HepG2 (cell line): ENCODE measurements around the gene UQCR11. TPM values are rescaled to one million over a fixed set of nuclear protein-coding genes. Genes with fewer than 3 reads are reported as not detected.

Experiments
- ATAC-seq: fragments of 200-7000 bp; cut with Tn5 transposase; 3 replicates; pipeline ENCODE4 v1.9.1; 2020; ENCODE audit warnings: mild to moderate bottlenecking, moderate library complexity
- BruUV-seq: library from RNA; stranded (reverse); fragments of 400-500 nt; replicated peaks from 2 replicates; lab custom pipeline; 2021; lab: Mats Ljungman, UMichigan
- CTCF ChIA-PET: fragments of 300-600 bp; formaldehyde crosslinking; extraction: SDS; loops from one replicate; lab custom pipeline; 2021; ENCODE audit warnings: low total read pairs, inconsistent platforms, low intra/inter-chr PET ratio; lab: Yijun Ruan, JAX
- POLR2A ChIA-PET: fragments of 350-600 bp; sonication (Branson Sonifier 250); formaldehyde crosslinking; loops from one replicate; lab custom pipeline; 2020; ENCODE audit warnings: antibody characterized with exemption, inconsistent platforms; lab: Yijun Ruan, JAX
- DNase-seq: peaks from one replicate; pipeline ENCODE4 v3.0.0-alpha.2; 2015; ENCODE audit warnings: low spot score
- FAIRE-seq: peaks from 3 replicates; lab custom pipeline; 2011; peaks lifted over from hg19 to GRCh38; lab: Jason Lieb, UNC
- H2AFZ ChIP-seq: one replicate; pipeline ENCODE4 v1.6.1; 2011; ENCODE audit warnings: low read length, inconsistent platforms
- H3K27ac ChIP-seq: fragments of 300-600 bp; 3 replicates; pipeline ENCODE4 v1.8.0; 2011; ENCODE audit warnings: mixed run types, mild to moderate bottlenecking, mixed read lengths, low read length, inconsistent platforms; ENCODE audit not compliant: insufficient read depth; ENCODE audit errors: extremely low read length
- H3K27me3 ChIP-seq, 2 experiments: fragments of 200-600 bp in 1 of 2; 2 replicates in 1 of 2; 3 replicates in 1 of 2; pipeline versions ENCODE4 v1.6.0 to v1.8.0; 2011; ENCODE audit warnings: low read length in 2 of 2, mild to moderate bottlenecking in 2 of 2, moderate library complexity in 2 of 2, inconsistent platforms in 1 of 2; ENCODE audit not compliant: insufficient read depth in 2 of 2, control insufficient read depth in 1 of 2
- H3K36me3 ChIP-seq, 2 experiments: fragments of 200-600 bp in 1 of 2; replicated peaks in 1 of 2; 2 replicates in 1 of 2; 3 replicates in 1 of 2; pipeline versions ENCODE4 v1.5.1 to v1.8.0; 2011; ENCODE audit warnings: low read length in 2 of 2, inconsistent platforms in 1 of 2; ENCODE audit not compliant: insufficient read depth in 2 of 2, control insufficient read depth in 1 of 2
- H3K4me1 ChIP-seq: 2 replicates; pipeline ENCODE4 v1.5.1; 2012; ENCODE audit warnings: low read length, inconsistent platforms; ENCODE audit not compliant: insufficient read depth
- H3K4me2 ChIP-seq: 2 replicates; pipeline ENCODE4 v1.6.0; 2011; ENCODE audit warnings: low read depth, low read length, inconsistent platforms
- H3K4me3 ChIP-seq, 3 experiments: fragments of 200-600 bp in 1 of 3; sonication (generic), shearing (Covaris generic) in 1 of 3; replicated peaks in 1 of 3; 2 replicates each; pipeline ENCODE4 v1.5.1; 2011 to 2016; ENCODE audit warnings: low read length in 3 of 3, inconsistent platforms in 2 of 3, low read depth in 2 of 3, mild to moderate bottlenecking in 2 of 3, control low read depth in 1 of 3, mixed read lengths in 1 of 3; ENCODE audit not compliant: insufficient read depth in 1 of 3
- H3K79me2 ChIP-seq: one replicate; pipeline ENCODE4 v1.6.1; 2011; ENCODE audit warnings: low read length, inconsistent platforms; ENCODE audit not compliant: insufficient read depth
- H3K9ac ChIP-seq: 2 replicates; pipeline ENCODE4 v1.6.0; 2011; ENCODE audit warnings: mild to moderate bottlenecking, low read depth, low read length, inconsistent platforms; ENCODE audit not compliant: insufficient read depth
- H3K9me3 ChIP-seq: 2 replicates; pipeline ENCODE4 v1.5.1; 2012; ENCODE audit warnings: mild to moderate bottlenecking, low read length
- H4K20me1 ChIP-seq: 2 replicates; pipeline ENCODE4 v1.6.0; 2011; ENCODE audit warnings: inconsistent platforms, mild to moderate bottlenecking, low read length, moderate library complexity; ENCODE audit not compliant: insufficient read depth
- AGO2 ChIP-seq: fragments of 200-400 bp; formaldehyde crosslinking; optimal IDR thresholded peaks from 2 replicates; pipeline ENCODE3; 2017; ENCODE audit warnings: mild to moderate bottlenecking, low read depth, low read length, moderate library complexity
- HOXA3 ChIP-seq: sonication (generic); formaldehyde crosslinking; IDR thresholded peaks from 2 replicates; pipeline ENCODE4 v1.5.0; 2020; ENCODE audit warnings: missing genetic modification reagents
- ONECUT2 ChIP-seq: sonication (generic); formaldehyde crosslinking; IDR thresholded peaks from 2 replicates; pipeline ENCODE4 v1.4.0; 2020; ENCODE audit warnings: missing genetic modification reagents
- PPARG ChIP-seq: conservative IDR thresholded peaks from 2 replicates; pipeline ENCODE4 v1.6.1; 2016; ENCODE audit warnings: missing biosample characterization, missing genetic modification reagents
- TCF7L2 ChIP-seq: IDR thresholded peaks from 2 replicates; pipeline ENCODE4 v1.6.1; 2011; ENCODE audit warnings: mild to moderate bottlenecking, low read depth, low read length, moderate library complexity
- ZNF12 ChIP-seq: sonication (generic); formaldehyde crosslinking; IDR thresholded peaks from 2 replicates; pipeline ENCODE4 v1.5.0; 2020; ENCODE audit warnings: missing genetic modification reagents
- WGBS: methylation state at CpG from one replicate; pipeline ENCODE4 v1.1.6; 2017; ENCODE audit warnings: low lambda C conversion rate; 5-methylcytosine and 5-hydroxymethylcytosine counted together
- in situ Hi-C: cut with HindIII; loops from 2 replicates; pipeline ENCODE4 v1.10.0; 2017; ENCODE audit warnings: low pct_unique_long_range_greater_than_20kb; ENCODE audit not compliant: extremely low pct_ligation_motif_present
- intact Hi-C: fragments of 100-400 bp; cut with micrococcal nuclease; formaldehyde crosslinking; loops from one replicate; pipeline ENCODE4 v1.10.0; 2022; ENCODE audit not compliant: unreplicated experiment
- polyA plus RNA-seq, 8 experiments: library from polyadenylated mRNA; depleted of rRNA in 3 of 8; stranded (reverse) in 7 of 8; unstranded in 1 of 8; fragments of >200 nt; fragmentation: Illumina TruSeq in 4 of 8; extraction: Trizol in 4 of 8; gene quantifications; 2 replicates each; pipeline versions ENCODE4 v1.2.1 to v1.2.3, GENCODE V29; 2011 to 2016; ENCODE audit warnings: low read depth in 4 of 8, missing spikeins in 1 of 8, mixed read lengths in 1 of 8; ENCODE audit not compliant: insufficient read depth in 1 of 8
- total RNA-seq, 5 experiments: library from RNA; depleted of rRNA; stranded (reverse); fragments of >200 nt; fragmentation: Illumina TruSeq; extraction: Trizol; gene quantifications; 2 replicates each; pipeline ENCODE4 v1.2.3, GENCODE V29; 2016; ENCODE audit warnings: low read depth in 1 of 5
- TF ChIP-seq, protein P1 (sequence below): sonication (generic); formaldehyde crosslinking; IDR thresholded peaks from 2 replicates; pipeline ENCODE4 v1.9.0; 2021; ENCODE audit warnings: missing genetic modification reagents, mild to moderate bottlenecking, borderline replicate concordance
- TF ChIP-seq, protein P2 (sequence below): sonication (generic); formaldehyde crosslinking; IDR thresholded peaks from 2 replicates; pipeline ENCODE4 v1.9.0; 2021; ENCODE audit warnings: mild to moderate bottlenecking, missing genetic modification reagents

Gene UQCR11
- total and polyA plus RNA-seq, 2 of the 13 experiments (the other 11 are each of a cell fraction or from before 2014, with no cell fraction given), result 125 to 214 TPM

DNA sequence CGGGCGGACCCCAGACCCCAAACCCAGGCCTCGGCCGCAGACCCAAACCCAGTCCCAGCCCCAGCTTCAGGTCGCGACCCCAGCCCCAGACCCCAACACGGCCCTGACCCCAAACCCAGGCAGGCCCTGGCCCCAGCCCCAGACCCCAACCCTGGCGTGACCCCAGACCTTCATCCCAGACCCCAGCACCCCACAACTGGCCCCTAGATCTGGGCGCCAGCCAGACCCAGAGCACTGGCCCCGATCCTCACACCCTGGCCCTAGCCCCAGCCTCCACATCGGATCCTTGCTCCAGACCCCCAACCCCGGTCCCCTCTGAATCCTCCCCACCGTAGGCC, 20.1 kb downstream of the UQCR11 start (continued):
- TF ChIP-seq, protein P1, sequence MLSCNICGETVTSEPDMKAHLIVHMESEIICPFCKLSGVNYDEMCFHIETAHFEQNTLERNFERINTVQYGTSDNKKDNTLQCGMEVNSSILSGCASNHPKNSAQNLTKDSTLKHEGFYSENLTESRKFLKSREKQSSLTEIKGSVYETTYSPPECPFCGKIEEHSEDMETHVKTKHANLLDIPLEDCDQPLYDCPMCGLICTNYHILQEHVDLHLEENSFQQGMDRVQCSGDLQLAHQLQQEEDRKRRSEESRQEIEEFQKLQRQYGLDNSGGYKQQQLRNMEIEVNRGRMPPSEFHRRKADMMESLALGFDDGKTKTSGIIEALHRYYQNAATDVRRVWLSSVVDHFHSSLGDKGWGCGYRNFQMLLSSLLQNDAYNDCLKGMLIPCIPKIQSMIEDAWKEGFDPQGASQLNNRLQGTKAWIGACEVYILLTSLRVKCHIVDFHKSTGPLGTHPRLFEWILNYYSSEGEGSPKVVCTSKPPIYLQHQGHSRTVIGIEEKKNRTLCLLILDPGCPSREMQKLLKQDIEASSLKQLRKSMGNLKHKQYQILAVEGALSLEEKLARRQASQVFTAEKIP, result no peak
- TF ChIP-seq ONECUT2 (CRISPR knock-in tag), result no peak
- TF ChIP-seq, protein P2, sequence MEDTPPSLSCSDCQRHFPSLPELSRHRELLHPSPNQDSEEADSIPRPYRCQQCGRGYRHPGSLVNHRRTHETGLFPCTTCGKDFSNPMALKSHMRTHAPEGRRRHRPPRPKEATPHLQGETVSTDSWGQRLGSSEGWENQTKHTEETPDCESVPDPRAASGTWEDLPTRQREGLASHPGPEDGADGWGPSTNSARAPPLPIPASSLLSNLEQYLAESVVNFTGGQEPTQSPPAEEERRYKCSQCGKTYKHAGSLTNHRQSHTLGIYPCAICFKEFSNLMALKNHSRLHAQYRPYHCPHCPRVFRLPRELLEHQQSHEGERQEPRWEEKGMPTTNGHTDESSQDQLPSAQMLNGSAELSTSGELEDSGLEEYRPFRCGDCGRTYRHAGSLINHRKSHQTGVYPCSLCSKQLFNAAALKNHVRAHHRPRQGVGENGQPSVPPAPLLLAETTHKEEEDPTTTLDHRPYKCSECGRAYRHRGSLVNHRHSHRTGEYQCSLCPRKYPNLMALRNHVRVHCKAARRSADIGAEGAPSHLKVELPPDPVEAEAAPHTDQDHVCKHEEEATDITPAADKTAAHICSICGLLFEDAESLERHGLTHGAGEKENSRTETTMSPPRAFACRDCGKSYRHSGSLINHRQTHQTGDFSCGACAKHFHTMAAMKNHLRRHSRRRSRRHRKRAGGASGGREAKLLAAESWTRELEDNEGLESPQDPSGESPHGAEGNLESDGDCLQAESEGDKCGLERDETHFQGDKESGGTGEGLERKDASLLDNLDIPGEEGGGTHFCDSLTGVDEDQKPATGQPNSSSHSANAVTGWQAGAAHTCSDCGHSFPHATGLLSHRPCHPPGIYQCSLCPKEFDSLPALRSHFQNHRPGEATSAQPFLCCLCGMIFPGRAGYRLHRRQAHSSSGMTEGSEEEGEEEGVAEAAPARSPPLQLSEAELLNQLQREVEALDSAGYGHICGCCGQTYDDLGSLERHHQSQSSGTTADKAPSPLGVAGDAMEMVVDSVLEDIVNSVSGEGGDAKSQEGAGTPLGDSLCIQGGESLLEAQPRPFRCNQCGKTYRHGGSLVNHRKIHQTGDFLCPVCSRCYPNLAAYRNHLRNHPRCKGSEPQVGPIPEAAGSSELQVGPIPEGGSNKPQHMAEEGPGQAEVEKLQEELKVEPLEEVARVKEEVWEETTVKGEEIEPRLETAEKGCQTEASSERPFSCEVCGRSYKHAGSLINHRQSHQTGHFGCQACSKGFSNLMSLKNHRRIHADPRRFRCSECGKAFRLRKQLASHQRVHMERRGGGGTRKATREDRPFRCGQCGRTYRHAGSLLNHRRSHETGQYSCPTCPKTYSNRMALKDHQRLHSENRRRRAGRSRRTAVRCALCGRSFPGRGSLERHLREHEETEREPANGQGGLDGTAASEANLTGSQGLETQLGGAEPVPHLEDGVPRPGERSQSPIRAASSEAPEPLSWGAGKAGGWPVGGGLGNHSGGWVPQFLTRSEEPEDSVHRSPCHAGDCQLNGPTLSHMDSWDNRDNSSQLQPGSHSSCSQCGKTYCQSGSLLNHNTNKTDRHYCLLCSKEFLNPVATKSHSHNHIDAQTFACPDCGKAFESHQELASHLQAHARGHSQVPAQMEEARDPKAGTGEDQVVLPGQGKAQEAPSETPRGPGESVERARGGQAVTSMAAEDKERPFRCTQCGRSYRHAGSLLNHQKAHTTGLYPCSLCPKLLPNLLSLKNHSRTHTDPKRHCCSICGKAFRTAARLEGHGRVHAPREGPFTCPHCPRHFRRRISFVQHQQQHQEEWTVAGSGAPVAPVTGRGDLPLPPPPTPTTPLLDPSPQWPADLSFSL, result no peak

DNA sequence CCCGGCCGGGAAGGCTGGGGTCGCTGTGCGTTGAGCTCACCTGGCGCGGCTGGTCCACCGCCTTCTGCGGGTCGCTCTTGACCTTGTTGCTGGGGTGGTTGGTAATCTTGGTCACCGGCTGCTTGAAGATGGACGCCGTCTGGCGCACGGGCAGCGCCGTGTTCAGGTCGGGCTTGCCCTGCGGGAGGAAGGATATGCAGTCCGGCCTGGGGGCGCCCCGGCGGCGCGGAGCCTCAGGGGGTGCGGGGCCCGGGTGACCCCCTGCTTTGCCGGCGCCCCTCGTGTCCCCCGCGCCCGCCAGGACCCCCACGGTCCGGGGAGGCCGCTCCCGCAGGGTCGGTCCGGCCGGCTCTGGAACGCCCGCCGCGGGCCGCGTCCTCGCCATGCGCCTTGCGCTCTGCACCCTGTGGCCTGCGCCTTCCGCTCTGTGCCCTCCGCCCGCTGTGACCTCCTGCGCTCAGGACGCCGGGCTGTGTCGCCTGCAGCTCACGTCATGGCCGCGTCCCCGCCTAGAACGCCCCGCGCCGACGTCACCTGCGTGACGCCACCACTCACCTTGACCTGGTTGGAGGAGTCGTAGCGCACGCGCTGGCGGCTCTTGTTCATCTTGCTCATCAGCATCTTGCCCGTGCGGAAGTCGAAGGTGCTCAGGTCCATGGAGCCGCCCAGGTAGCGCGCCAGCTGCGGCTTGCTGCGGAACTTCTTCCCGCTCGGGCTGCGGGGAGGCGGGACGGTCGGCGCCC, 20.6 kb downstream of the UQCR11 start:
- Histone ChIP-seq H3K4me2 (no peak overlapping the region), H3K9me3 (no peaks in the 10 kb centered on the region), H3K27ac (no peak overlapping the region), H3K27me3 (no peaks in the 10 kb centered on the region), H3K9ac (no peak overlapping the region), H3K79me2 (peaks cover 23% of the 10 kb centered on the region), H4K20me1 (no peaks in the 10 kb centered on the region), H3K4me1 (peaks cover 39% of the 10 kb centered on the region), H2AFZ (no peak overlapping the region), H3K4me3 (no peak overlapping the region), H3K36me3 (peaks cover 14 to 45% of the 10 kb centered on the region in 2 experiments; a peak in 4 of 5 replicates)
- FAIRE-seq (no peak), ATAC-seq (no peak), DNase-seq (no peak)
- no TSS peak for BruUV-seq
- WGBS, result 99% methylated on average over 56 of the region's 87 CpGs
- intact Hi-C loops, result no loop called here
- CTCF ChIA-PET, result no interaction called here
- POLR2A ChIA-PET, result no interaction called here
- in situ Hi-C loops, result no loop called here
- TF ChIP-seq HOXA3 (CRISPR knock-in tag) (peak; percentile 30; the same call in 1 of the 2 replicates), AGO2 (peak; percentile 54), PPARG (CRISPR knock-in tag) (no peak), ZNF12 (CRISPR knock-in tag) (no peak), TCF7L2 (no peak)
